PFSK-1 (cell line): ENCODE results near the gene ARHGEF12.

ENCODE experiments used
- FOXP2 ChIP-seq: optimal IDR thresholded peaks from 2 replicates; pipeline ENCODE3; 2011; ENCODE audit warnings: borderline replicate concordance, control low read depth, inconsistent platforms; ENCODE audit not compliant: insufficient read depth; ENCODE audit errors: extremely low read length, extremely low read depth
- POLR2AphosphoS5 ChIP-seq: IDR thresholded peaks from 2 replicates; pipeline ENCODE4 v1.6.1; 2012; ENCODE audit warnings: low read depth, mild to moderate bottlenecking, control low read depth, low read length, moderate library complexity
- REST ChIP-seq, 2 experiments: IDR thresholded peaks; 2 replicates each; pipeline versions ENCODE4 v1.6.1 to v1.8.0; 2011 to 2012; ENCODE audit warnings: low read depth in 2 of 2, low read length in 2 of 2, control low read depth in 1 of 2, inconsistent platforms in 1 of 2, mild to moderate bottlenecking in 1 of 2, moderate library complexity in 1 of 2; ENCODE audit not compliant: insufficient read depth in 1 of 2
- SIN3A ChIP-seq: IDR thresholded peaks from 2 replicates; pipeline ENCODE4 v1.6.1; 2012; ENCODE audit warnings: mild to moderate bottlenecking, low read length, moderate library complexity, borderline replicate concordance; ENCODE audit not compliant: insufficient read depth
- TAF1 ChIP-seq: IDR thresholded peaks from 2 replicates; pipeline ENCODE4 v1.6.1; 2012; ENCODE audit warnings: low read length, control low read depth, borderline replicate concordance; ENCODE audit not compliant: insufficient read depth

Gene ARHGEF12

GRCh38 chr11:120346233-120346632 is 10.0 kb downstream of the ARHGEF12 start:
- no peak for TF ChIP-seq SIN3A
- TF ChIP-seq FOXP2, result no peak
- no peak for TF ChIP-seq REST (IDR thresholded peaks at IDR 0.05; ENCODE audit: insufficient read depth in 1 of 2, low read depth in 2 of 2, low read length in 2 of 2)
- TF ChIP-seq POLR2AphosphoS5, result no peak
- no peak for TF ChIP-seq TAF1

DNA sequence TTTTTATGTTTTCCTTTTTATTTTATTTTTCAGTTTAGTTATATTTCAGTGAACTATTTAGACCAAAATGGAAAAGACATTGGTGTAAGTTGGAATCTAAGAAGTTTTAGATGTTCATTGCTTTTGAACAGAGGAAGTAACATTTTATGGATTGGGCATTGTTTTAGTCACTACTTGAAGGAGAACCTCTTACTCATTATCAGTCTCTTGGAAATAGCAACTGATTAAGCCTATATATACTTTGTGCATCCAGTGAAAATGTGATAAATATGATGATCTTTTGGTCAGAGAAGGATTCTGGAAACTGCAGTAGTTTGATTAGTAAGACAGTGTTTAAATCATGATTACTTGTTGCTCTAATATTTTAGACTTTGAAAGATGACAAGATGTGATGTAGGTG is 14.4 kb downstream of the ARHGEF12 start:
- TF ChIP-seq TAF1 (no peak), POLR2AphosphoS5 (no peak), FOXP2 (no peak), SIN3A (no peak), REST (IDR thresholded peaks at IDR 0.05; ENCODE audit: insufficient read depth in 1 of 2, low read depth in 2 of 2, low read length in 2 of 2) (no peak)

DNA sequence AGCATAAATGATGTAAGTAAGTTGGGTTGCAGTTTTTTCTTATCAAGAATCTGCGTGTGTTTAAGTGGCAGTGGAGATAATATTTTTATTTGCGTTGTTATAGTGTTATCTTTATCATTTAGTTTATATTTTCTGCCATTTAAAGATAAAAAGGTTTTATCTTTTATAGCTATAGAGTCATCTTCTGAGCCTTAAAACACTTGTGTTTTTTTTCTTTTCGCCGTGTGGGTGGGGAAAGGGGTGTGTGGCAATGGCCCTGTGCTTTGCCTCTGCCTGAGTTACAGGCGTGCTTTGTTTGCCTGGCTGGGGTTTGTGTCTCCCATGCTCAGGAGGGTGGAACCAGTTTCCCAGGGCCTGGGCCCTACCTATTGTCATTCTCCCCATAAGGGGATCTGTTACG is 16.2 kb downstream of the ARHGEF12 start:
- TF ChIP-seq REST (IDR thresholded peaks at IDR 0.05; ENCODE audit: insufficient read depth in 1 of 2, low read depth in 2 of 2, low read length in 2 of 2) (no peak), SIN3A (no peak), FOXP2 (no peak)

GRCh38 chr11:120354068-120354467 is 17.9 kb downstream of the ARHGEF12 start:
- TF ChIP-seq FOXP2 (no peak), TAF1 (no peak), POLR2AphosphoS5 (no peak), REST (IDR thresholded peaks at IDR 0.05; ENCODE audit: insufficient read depth in 1 of 2, low read depth in 2 of 2, low read length in 2 of 2) (no peak), SIN3A (no peak)

- no peak for TF ChIP-seq SIN3A
- no peak for TF ChIP-seq TAF1
- no peak for TF ChIP-seq FOXP2
- no peak for TF ChIP-seq REST (IDR thresholded peaks at IDR 0.05; ENCODE audit: insufficient read depth in 1 of 2, low read depth in 2 of 2, low read length in 2 of 2)
- TF ChIP-seq POLR2AphosphoS5, result no peak
These were observed 18.6 kb downstream of the ARHGEF12 start for GRCh38 chr11:120354779-120355178.
